ENCODE data around the gene LRRC23.

GRCh38 chr12:6890789-6891645, 13.6 kb upstream of the LRRC23 start:
- TF ChIP-seq CTCF (IDR thresholded peaks at IDR 0.05; ENCODE audit: poor library complexity, severe bottlenecking) (peak; percentile 97), REST (IDR thresholded peaks at IDR 0.05; ENCODE audit: borderline replicate concordance) (no peak), TAF1 (IDR thresholded peaks at IDR 0.05; ENCODE audit: low read depth) (no peak), RAD21 (conservative IDR thresholded peaks at IDR 0.05) (peak; percentile 68), EZH2 (IDR thresholded peaks at IDR 0.05; ENCODE audit: borderline replicate concordance, insufficient read depth, low read length, poor library complexity, severe bottlenecking) (no peak), MXI1 (conservative IDR thresholded peaks at IDR 0.05; ENCODE audit: poor library complexity, severe bottlenecking) (peak; percentile 58), SMC3 (conservative IDR thresholded peaks at IDR 0.05; ENCODE audit: poor library complexity) (peak; percentile 77)

All from neural cell (in vitro differentiated cells).